Esophagus squamous epithelium (tissue), 5 donors: ENCODE measurements around the gene NRXN3. TPM values are rescaled to one million over a fixed set of nuclear protein-coding genes. Genes with fewer than 3 reads are reported as not detected.
A peak's percentile ranks its signal among the peaks of the same experiment; 100 is the strongest.

Source experiments
- DNase-seq: peaks from one replicate; lab custom pipeline; 2025; lab: John Stamatoyannopoulos, UW
- H3K27ac ChIP-seq, 4 donors: fragments of 200-600 bp; sonication (generic); one replicate each; pipeline ENCODE4 v1.5.1; 2016 to 2019; ENCODE audit warnings: mild to moderate bottlenecking in 1 of 4
- H3K27me3 ChIP-seq, 4 donors: fragments of 200-600 bp; sonication (generic); 1 replicate in 3 of 4; 2 replicates in 1 of 4; pipeline versions ENCODE4 v1.5.1 to v1.6.0; 2017 to 2021; ENCODE audit warnings: antibody characterized with exemption in 1 of 4
- H3K36me3 ChIP-seq, 3 donors: fragments of 200-600 bp; sonication (generic); one replicate each; pipeline ENCODE4 v1.5.1; 2016 to 2019
- H3K4me1 ChIP-seq, 3 donors: fragments of 200-600 bp; sonication (generic); one replicate each; pipeline ENCODE4 v1.5.1; 2017 to 2019
- H3K4me3 ChIP-seq, 4 donors: fragments of 200-600 bp; sonication (generic); 1 replicate in 3 of 4; 2 replicates in 1 of 4; pipeline ENCODE4 v1.5.1; 2016 to 2019; ENCODE audit warnings: mild to moderate bottlenecking in 2 of 4, moderate library complexity in 1 of 4
- H3K9me3 ChIP-seq, 3 donors: fragments of 200-600 bp; sonication (generic); one replicate each; pipeline ENCODE4 v1.5.1; 2016 to 2019
- POLR2A ChIP-seq, 4 donors: fragments of 450-650 bp; IDR thresholded peaks; one replicate each; pipeline ENCODE4 v1.6.1; 2017; ENCODE audit warnings: antibody characterized with exemption in 4 of 4, mild to moderate bottlenecking in 4 of 4, moderate library complexity in 3 of 4
- WGBS, 2 donors: methylation state at CpG; one replicate each; pipeline ENCODE4 v1.1.5; 2018; 5-methylcytosine and 5-hydroxymethylcytosine counted together
- intact Hi-C: fragments of 100-400 bp; cut with DNase I; formaldehyde crosslinking; loops from one replicate; pipeline ENCODE4 v1.15.0; 2022
- total RNA-seq, 4 donors: library from RNA; depleted of rRNA; stranded (reverse); fragments of >200 nt; gene quantifications; one replicate each; pipeline ENCODE4 v1.1.0, GENCODE V29; 2016
- TF ChIP-seq, protein P1 (sequence below), 6 experiments: fragments of 450-650 bp in 4 of 6; fragments of 200-600 bp in 2 of 6; sonication (generic) in 2 of 6; IDR thresholded peaks; one replicate each; pipeline ENCODE4 v1.5.1; 2016 to 2019; ENCODE audit warnings: antibody characterized with exemption in 6 of 6, mild to moderate bottlenecking in 4 of 6, moderate library complexity in 4 of 6
- donor health status: DM: yes; HTN: yes; CAD: no.

The NRXN3 gene
- total RNA-seq, 4 donors from 2014 or later, result 0.30 to 15.8 (median 1.5) TPM

DNA sequence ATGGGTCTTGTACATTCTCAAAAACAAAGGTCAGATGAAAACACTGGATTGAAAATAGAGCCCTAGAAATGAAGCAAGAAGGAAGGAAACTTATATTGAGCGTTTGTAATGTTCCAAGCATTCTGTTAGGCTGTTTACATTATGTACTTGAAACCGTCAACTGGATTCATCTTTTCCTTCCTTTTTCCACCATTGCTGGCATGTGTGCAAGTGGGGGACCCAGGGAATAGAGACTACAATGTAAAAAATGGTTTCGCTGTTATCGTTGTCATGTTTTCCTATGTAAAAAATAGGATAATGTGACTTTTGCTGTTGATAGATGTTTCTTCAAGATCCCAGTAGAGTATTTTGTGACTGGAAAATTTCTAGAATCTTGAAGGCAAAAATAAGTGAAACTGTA lies 913.2 kb downstream of the NRXN3 start:
- 55 to 66% methylated on average over 4 of the region's 4 CpGs for WGBS, 2 donors
- H3K36me3 ChIP-seq, result no peaks in the 10 kb centered on the region
- H3K27ac ChIP-seq, result no peak overlapping the region
- DNase-seq, result no peak
- no peak for TF ChIP-seq POLR2A (IDR thresholded peaks at IDR 0.05)
- TF ChIP-seq, protein P1, sequence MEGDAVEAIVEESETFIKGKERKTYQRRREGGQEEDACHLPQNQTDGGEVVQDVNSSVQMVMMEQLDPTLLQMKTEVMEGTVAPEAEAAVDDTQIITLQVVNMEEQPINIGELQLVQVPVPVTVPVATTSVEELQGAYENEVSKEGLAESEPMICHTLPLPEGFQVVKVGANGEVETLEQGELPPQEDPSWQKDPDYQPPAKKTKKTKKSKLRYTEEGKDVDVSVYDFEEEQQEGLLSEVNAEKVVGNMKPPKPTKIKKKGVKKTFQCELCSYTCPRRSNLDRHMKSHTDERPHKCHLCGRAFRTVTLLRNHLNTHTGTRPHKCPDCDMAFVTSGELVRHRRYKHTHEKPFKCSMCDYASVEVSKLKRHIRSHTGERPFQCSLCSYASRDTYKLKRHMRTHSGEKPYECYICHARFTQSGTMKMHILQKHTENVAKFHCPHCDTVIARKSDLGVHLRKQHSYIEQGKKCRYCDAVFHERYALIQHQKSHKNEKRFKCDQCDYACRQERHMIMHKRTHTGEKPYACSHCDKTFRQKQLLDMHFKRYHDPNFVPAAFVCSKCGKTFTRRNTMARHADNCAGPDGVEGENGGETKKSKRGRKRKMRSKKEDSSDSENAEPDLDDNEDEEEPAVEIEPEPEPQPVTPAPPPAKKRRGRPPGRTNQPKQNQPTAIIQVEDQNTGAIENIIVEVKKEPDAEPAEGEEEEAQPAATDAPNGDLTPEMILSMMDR (IDR thresholded peaks at IDR 0.05), result no peak
- no peaks in the 10 kb centered on the region for H3K9me3 ChIP-seq
- H3K27me3 ChIP-seq, result no peaks in the 10 kb centered on the region
- H3K4me3 ChIP-seq, result no peak overlapping the region
- H3K4me1 ChIP-seq, result peaks cover 0 to 15% (median 0%) of the 10 kb centered on the region in 3 donors
- intact Hi-C loops, result no loop called here

DNA sequence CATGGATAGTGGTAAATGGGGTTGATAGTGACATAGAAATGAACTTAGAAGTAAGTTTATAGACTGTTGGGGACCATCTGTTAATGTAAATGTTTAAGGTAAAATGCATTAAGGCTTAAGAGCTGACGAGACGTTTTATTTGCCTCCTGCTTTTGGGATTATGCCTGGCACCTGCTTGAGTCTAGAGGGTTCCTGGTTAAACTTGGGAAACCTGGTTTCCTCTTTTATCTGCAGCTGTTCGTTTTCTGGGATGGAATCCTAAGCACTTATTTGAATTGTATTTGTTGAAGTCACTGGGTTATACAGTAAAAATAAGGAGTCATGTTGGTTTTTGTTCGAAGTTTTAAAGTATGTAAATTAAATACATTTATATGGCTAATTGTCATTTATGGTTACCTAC lies 914.7 kb downstream of the NRXN3 start:
- intact Hi-C loops, result no loop called here
- WGBS, 2 donors, result 61 to 68% methylated on average over 4 of the region's 4 CpGs
- TF ChIP-seq POLR2A (IDR thresholded peaks at IDR 0.05), result no peak
- TF ChIP-seq, protein P1 (IDR thresholded peaks at IDR 0.05), result no peak

DNA sequence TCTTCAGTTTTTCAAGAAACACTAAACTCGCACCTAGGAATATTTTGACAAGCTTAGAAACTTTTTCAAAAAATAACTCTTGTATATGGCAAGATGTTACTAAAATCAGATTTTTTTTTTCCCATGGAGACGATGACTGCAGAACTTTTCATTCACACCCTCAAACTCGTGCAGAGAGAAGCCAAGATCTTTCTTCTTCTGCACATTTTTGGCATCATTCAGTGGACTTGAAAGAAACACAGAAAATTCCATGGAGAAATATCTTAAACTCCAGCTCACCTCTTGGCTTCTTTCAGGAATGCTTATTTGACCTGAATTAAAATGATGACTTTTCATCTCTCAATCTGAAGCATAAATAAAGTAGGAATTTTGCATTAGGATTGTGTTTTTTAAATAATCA lies 919.4 kb downstream of the NRXN3 start:
- H3K4me3 ChIP-seq, result no peak overlapping the region
- no peak for DNase-seq
- H3K4me1 ChIP-seq, result no peaks in the 10 kb centered on the region
- H3K9me3 ChIP-seq, result no peaks in the 10 kb centered on the region
- TF ChIP-seq, protein P1 (IDR thresholded peaks at IDR 0.05), result no peak
- no peak for TF ChIP-seq POLR2A (IDR thresholded peaks at IDR 0.05)
- 38 to 57% methylated on average over 3 of the region's 3 CpGs for WGBS, 2 donors
- no peaks in the 10 kb centered on the region for H3K36me3 ChIP-seq
- peak overlapping the region in 1 of 4 donors; percentile 10 for H3K27ac ChIP-seq
- H3K27me3 ChIP-seq, result no peaks in the 10 kb centered on the region
- intact Hi-C loops, result no loop called here

More for the DNA sequence above, 914.7 kb downstream of the NRXN3 start:
- DNase-seq, result no peak
- H3K4me1 ChIP-seq, result peaks cover 0 to 15% (median 0%) of the 10 kb centered on the region in 3 donors
- no peak overlapping the region for H3K27ac ChIP-seq
- no peak overlapping the region for H3K4me3 ChIP-seq
- no peaks in the 10 kb centered on the region for H3K9me3 ChIP-seq
- H3K27me3 ChIP-seq, result no peaks in the 10 kb centered on the region
- no peaks in the 10 kb centered on the region for H3K36me3 ChIP-seq

DNA sequence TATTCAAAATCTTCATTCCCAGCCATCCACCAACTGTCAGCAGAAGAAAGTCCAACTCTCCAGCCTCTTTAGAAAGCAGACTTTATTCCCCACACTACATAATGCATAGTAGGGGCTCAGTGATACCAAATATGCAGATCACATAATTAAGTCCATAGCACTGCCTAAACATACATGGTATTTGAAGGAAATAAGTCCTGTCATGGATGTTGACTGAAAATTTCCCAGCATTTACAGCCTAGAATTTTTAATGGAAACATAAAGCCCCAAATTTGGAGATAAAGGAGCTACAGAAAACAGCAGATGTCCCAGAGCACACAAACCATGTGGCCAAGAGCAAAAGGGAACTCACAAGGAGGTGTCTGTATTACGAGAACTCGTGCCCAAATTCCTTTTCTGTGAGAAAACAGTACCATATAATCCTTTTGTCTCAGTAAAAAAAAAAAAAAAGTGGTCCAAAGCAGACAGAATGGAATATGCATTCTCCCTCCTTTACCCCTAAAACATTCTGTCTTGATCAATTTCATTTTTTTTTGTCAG lies 920.5 kb downstream of the NRXN3 start:
- peak overlapping the region in 2 of 4 donors; percentile 31 to 45 for H3K27ac ChIP-seq
- no peaks in the 10 kb centered on the region for H3K27me3 ChIP-seq
- no peak overlapping the region for H3K4me3 ChIP-seq
- TF ChIP-seq POLR2A (IDR thresholded peaks at IDR 0.05), result no peak
- TF ChIP-seq, protein P1 (IDR thresholded peaks at IDR 0.05), result no peak
- no peak for DNase-seq
- 45 to 56% methylated on average over 2 of the region's 2 CpGs for WGBS, 2 donors
- no peaks in the 10 kb centered on the region for H3K9me3 ChIP-seq
- intact Hi-C loops, result no loop called here
- no peaks in the 10 kb centered on the region for H3K36me3 ChIP-seq
- H3K4me1 ChIP-seq, result no peaks in the 10 kb centered on the region

DNA sequence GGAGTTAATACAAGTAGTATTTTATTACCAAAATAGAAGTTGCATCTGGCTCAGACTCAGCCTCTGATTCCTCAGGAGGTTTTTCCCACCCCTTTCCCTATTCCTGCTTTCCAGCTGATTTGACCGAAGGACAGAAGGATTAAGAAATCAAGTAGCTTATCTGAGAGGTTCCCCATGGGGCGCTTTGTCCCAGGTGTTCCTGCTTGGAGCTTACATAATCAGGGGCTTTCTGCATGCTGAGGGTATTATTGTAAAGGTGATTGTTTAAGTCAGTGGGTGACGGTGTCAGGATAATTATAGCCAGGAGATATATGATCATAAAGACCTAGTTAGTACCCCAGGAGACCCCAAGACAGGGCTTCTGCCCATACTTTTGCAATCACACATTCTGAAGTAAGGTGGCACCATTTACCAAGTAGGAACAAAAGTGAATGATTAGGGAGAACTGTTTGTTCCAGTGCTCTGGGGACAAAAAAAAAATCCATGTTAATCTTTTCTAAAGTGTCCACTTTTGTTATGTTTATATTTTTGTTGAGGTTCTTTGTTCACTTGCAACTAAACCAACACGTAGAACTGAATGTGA lies 921.3 kb downstream of the NRXN3 start:
- WGBS, 2 donors, result 45 to 47% methylated on average over 4 of the region's 4 CpGs
- no peaks in the 10 kb centered on the region for H3K36me3 ChIP-seq
- no peaks in the 10 kb centered on the region for H3K4me1 ChIP-seq
- no peaks in the 10 kb centered on the region for H3K27me3 ChIP-seq
- no peak overlapping the region for H3K4me3 ChIP-seq
- H3K27ac ChIP-seq, result peak overlapping the region in 3 of 4 donors; percentile 31 to 36 (median 34)
- no peak for TF ChIP-seq POLR2A (IDR thresholded peaks at IDR 0.05)
- no peaks in the 10 kb centered on the region for H3K9me3 ChIP-seq
- no peak for DNase-seq
- intact Hi-C loops, result no loop called here
